Measurements from ENCODE around the gene METTL25B. TPM values are rescaled to one million over a fixed set of nuclear protein-coding genes. Genes with fewer than 3 reads are reported as not detected.
"Not testable (repeated sequence)": the region's sequence is repeated elsewhere in the genome, so short reads cannot be mapped to it uniquely, and the experiment has no call there.

Gene METTL25B
- total and polyA plus RNA-seq, 2 donors (not counting 3 experiments of a cell fraction or from before 2014, with no cell fraction given) = 12.8 to 15.0 TPM

DNA sequence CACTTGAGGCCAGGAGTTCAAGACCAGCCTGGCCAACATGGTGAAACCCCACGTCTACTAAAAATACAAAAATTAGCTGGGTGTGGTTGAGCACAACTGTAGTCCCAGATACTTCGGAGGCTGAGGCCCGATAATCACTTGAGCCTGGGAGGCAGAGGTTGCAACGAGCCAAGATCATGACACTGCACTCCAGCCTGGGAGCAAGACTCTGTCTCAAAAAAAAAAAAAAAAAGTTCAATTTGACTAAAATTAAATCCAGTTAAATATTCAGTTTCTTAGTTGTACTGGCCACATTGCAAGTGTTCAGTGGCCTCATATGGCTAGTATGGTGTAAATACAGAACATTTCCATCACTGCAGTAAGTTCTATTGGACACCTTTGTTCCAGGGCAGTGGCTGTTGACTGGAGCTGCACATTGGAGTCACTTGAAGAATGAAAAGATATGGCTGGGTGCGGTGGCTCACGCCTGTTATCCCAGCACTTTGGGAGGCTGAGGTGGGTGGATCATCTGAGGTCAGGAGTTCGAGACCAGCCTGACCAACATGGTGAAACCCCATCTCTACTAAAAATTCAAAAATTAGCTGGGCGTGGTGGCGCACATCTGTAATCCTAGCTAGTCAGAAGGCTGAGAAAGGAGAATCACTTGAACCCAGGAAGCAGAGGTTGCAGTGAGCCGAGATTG, 29.4 kb downstream of the METTL25B start:
- dilution Hi-C loops (cut with MboI; ENCODE audit: extremely low pct_ligation_motif_present, low sequenced_read_pairs); intact Hi-C loops (cut with micrococcal nuclease); DNase-seq (ENCODE audit: low read depth, low spot score); FAIRE-seq; H3K9me3 ChIP-seq (replicated peaks; ENCODE audit: control insufficient read depth, insufficient read depth, low read length); H3K27ac ChIP-seq (ENCODE audit: insufficient read depth, low read depth, low read length); H3K9me1 ChIP-seq (replicated peaks; ENCODE audit: control insufficient read depth, extremely low read depth, insufficient read depth, low read length); H4K20me1 ChIP-seq (replicated peaks; ENCODE audit: control insufficient read depth, extremely low read depth, insufficient read depth, low read length); H3K4me1 ChIP-seq (ENCODE audit: control insufficient read depth, extremely low read depth, insufficient read depth, low read length); H3K9ac ChIP-seq (replicated peaks; ENCODE audit: extremely low read depth, insufficient read depth, low read length); BruUV-seq (replicated peaks); POLR2A ChIA-PET; H3K4me2 ChIP-seq (ENCODE audit: insufficient read depth, low read length); H3K27me3 ChIP-seq (ENCODE audit: control insufficient read depth in 2 of 2, insufficient read depth in 2 of 2, low read length in 2 of 2); H3K79me2 ChIP-seq (ENCODE audit: control insufficient read depth, insufficient read depth, low read length); H3K36me3 ChIP-seq (ENCODE audit: control insufficient read depth in 2 of 2, extremely low read depth in 1 of 2, insufficient read depth in 2 of 2, low read length in 2 of 2); H2AFZ ChIP-seq (ENCODE audit: low read depth, low read length); H3K4me3 ChIP-seq (replicated peaks in 1 of 3; ENCODE audit: insufficient read depth in 1 of 3, low read depth in 1 of 3, low read length in 3 of 3): not testable (repeated sequence)
- CTCF ChIA-PET = interaction anchor here (1.6 to 1.7 kb wide), 2 partner anchors 9 to 30 kb away, joined by 4 to 5 read pairs; partner anchors contain the start of genes METTL25B and PRCC

DNA sequence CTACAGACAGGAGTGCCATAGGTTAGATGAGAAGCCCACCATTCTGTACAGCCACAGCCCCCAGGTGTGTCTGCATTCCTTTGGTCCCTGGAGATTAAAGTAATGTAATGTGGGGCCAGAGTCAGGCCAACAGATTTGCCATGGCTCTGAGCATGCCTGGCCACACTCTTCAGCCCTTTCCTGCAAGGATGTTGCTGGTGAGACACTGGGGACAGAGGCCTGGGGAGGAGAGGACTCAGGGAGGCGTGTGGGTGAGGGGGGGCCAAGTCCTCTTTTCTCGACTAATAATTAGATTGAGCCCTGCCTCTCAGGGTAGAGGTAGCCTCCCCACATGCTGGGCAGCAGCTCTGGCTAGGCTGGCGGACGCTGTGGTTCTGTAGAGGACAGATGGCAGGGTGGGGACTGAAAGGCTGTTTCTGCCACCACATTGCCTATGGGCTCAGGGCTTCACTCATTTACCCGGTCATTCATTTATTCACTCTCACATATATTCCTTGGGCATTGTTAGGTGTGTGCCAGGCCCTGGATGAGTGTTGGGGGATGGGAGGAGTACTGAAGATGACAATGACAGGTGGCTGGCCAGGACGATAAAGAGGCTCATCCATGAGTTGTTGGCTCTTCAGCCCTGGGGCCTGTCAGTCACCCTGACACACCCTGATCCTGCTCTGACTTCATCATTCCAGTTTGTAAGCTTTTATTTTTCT, 32.0 kb downstream of the METTL25B start:
- no peak for TF ChIP-seq MYC (IDR thresholded peaks at IDR 0.05; ENCODE audit: low read depth, low read length)
- TF ChIP-seq, protein P1, sequence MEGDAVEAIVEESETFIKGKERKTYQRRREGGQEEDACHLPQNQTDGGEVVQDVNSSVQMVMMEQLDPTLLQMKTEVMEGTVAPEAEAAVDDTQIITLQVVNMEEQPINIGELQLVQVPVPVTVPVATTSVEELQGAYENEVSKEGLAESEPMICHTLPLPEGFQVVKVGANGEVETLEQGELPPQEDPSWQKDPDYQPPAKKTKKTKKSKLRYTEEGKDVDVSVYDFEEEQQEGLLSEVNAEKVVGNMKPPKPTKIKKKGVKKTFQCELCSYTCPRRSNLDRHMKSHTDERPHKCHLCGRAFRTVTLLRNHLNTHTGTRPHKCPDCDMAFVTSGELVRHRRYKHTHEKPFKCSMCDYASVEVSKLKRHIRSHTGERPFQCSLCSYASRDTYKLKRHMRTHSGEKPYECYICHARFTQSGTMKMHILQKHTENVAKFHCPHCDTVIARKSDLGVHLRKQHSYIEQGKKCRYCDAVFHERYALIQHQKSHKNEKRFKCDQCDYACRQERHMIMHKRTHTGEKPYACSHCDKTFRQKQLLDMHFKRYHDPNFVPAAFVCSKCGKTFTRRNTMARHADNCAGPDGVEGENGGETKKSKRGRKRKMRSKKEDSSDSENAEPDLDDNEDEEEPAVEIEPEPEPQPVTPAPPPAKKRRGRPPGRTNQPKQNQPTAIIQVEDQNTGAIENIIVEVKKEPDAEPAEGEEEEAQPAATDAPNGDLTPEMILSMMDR (IDR thresholded peaks at IDR 0.05; ENCODE audit: extremely low read depth in 1 of 2, insufficient read depth in 1 of 2, low read depth in 1 of 2, low read length in 2 of 2) = no peak
- TF ChIP-seq POLR2AphosphoS5 (IDR thresholded peaks at IDR 0.05; ENCODE audit: insufficient read depth, low read depth, low read length) = no peak
- no peak for TF ChIP-seq JUN (IDR thresholded peaks at IDR 0.05; ENCODE audit: borderline replicate concordance, insufficient read depth, insufficient read length, low read depth)
- no peak for TF ChIP-seq POLR2A (IDR thresholded peaks at IDR 0.05; ENCODE audit: low read depth, low read length)
- no peak for TF ChIP-seq EZH2 (IDR thresholded peaks at IDR 0.05; ENCODE audit: borderline replicate concordance, low read depth, low read length, severe bottlenecking)
- TF ChIP-seq, protein P2, sequence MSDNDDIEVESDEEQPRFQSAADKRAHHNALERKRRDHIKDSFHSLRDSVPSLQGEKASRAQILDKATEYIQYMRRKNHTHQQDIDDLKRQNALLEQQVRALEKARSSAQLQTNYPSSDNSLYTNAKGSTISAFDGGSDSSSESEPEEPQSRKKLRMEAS (IDR thresholded peaks at IDR 0.05; ENCODE audit: insufficient read depth, insufficient read length) = no peak
- no peak for TF ChIP-seq FOS (IDR thresholded peaks at IDR 0.05; ENCODE audit: borderline replicate concordance, insufficient read depth, low read length)
- TF ChIP-seq GATA2 (IDR thresholded peaks at IDR 0.05; ENCODE audit: insufficient read depth, insufficient read length, low read depth, low read length) = no peak
- ChIA-PET POLR2A (no interaction called here), CTCF (interaction anchor here (0.6 to 1.5 kb wide), 4 partner anchors 8 to 70 kb away, joined by 3 to 9 read pairs (median 4); partner anchors contain the start of genes HDGF and MRPL24)
- Histone ChIP-seq H3K4me2 (ENCODE audit: insufficient read depth, low read length) (no peak overlapping the region), H3K4me3 (replicated peaks in 1 of 3; ENCODE audit: insufficient read depth in 1 of 3, low read depth in 1 of 3, low read length in 3 of 3) (no peak overlapping the region), H4K20me1 (replicated peaks; ENCODE audit: control insufficient read depth, extremely low read depth, insufficient read depth, low read length) (no peaks in the 10 kb centered on the region), H3K27ac (ENCODE audit: insufficient read depth, low read depth, low read length) (no peak overlapping the region), H3K4me1 (ENCODE audit: control insufficient read depth, extremely low read depth, insufficient read depth, low read length) (no peaks in the 10 kb centered on the region), H3K27me3 (ENCODE audit: control insufficient read depth in 2 of 2, insufficient read depth in 2 of 2, low read length in 2 of 2) (no peaks in the 10 kb centered on the region), H3K36me3 (ENCODE audit: control insufficient read depth in 2 of 2, extremely low read depth in 1 of 2, insufficient read depth in 2 of 2, low read length in 2 of 2) (no peaks in the 10 kb centered on the region), H3K9me1 (replicated peaks; ENCODE audit: control insufficient read depth, extremely low read depth, insufficient read depth, low read length) (no peaks in the 10 kb centered on the region), H3K79me2 (ENCODE audit: control insufficient read depth, insufficient read depth, low read length) (no peaks in the 10 kb centered on the region), H2AFZ (ENCODE audit: low read depth, low read length) (no peak overlapping the region), H3K9ac (replicated peaks; ENCODE audit: extremely low read depth, insufficient read depth, low read length) (no peak overlapping the region), H3K9me3 (replicated peaks; ENCODE audit: control insufficient read depth, insufficient read depth, low read length) (no peaks in the 10 kb centered on the region)
- dilution Hi-C loops (cut with MboI; ENCODE audit: extremely low pct_ligation_motif_present, low sequenced_read_pairs) (no loop called here), intact Hi-C loops (cut with micrococcal nuclease) (no loop called here)
- DNase-seq (ENCODE audit: low read depth, low spot score) (no peak), FAIRE-seq (no peak)
- no TSS peak for BruUV-seq (replicated peaks)

All from endothelial cell of umbilical vein (primary cell).